Activated CD4-positive, alpha-beta memory T cell treated with anti-CD3 and anti-CD28 coated beads for 36 hours (primary cell): ENCODE measurements around the gene CCL11. TPM values are rescaled to one million over a fixed set of nuclear protein-coding genes. Genes with fewer than 3 reads are reported as not detected.

ENCODE experiments used
- CTCF ChIA-PET: fragments of 350-600 bp; sonication (Branson Sonifier 250); formaldehyde crosslinking; loops from one replicate; lab custom pipeline; 2021; ENCODE audit warnings: antibody characterized with exemption, inconsistent platforms; lab: Charles Lee
- POLR2A ChIA-PET: fragments of 350-600 bp; sonication (Branson Sonifier 250); formaldehyde crosslinking; loops from one replicate; lab custom pipeline; 2021; ENCODE audit warnings: antibody characterized with exemption; lab: Charles Lee
- DNase-seq: peaks from one replicate; pipeline ENCODE4 v3.0.0-alpha.2; 2020
- H3K27ac Mint-ChIP-seq: one replicate; pipeline ENCODE4 v1.8.0; 2021; ENCODE audit warnings: mixed read lengths
- H3K27me3 Mint-ChIP-seq: one replicate; pipeline ENCODE4 v1.8.0; 2021; ENCODE audit warnings: mixed read lengths
- H3K36me3 Mint-ChIP-seq: one replicate; pipeline ENCODE4 v1.8.0; 2021; ENCODE audit warnings: mixed read lengths
- H3K4me1 Mint-ChIP-seq: one replicate; pipeline ENCODE4 v1.8.0; 2021; ENCODE audit warnings: low read depth, mixed read lengths
- H3K4me3 Mint-ChIP-seq: one replicate; pipeline ENCODE4 v1.8.0; 2021; ENCODE audit warnings: mild to moderate bottlenecking, mixed read lengths
- H3K9me3 Mint-ChIP-seq: one replicate; pipeline ENCODE4 v1.8.0; 2021; ENCODE audit warnings: mixed read lengths
- intact Hi-C: fragments of 100-400 bp; cut with micrococcal nuclease; formaldehyde crosslinking; loops from one replicate; pipeline ENCODE4 v1.15.1; 2023
- total RNA-seq, 2 experiments: library from RNA; stranded (reverse); gene quantifications; one replicate each; pipeline ENCODE4 v1.2.3, GENCODE V29; 2021

The CCL11 gene
- total RNA-seq: not detected

GRCh38 chr17:34285286-34285792 lies at the start of gene CCL11:
Gene CCL11, plus strand, starts transcription at chr17:34285742. Its CDS starts 67 bp downstream, at chr17:34285809.
- H3K4me3 Mint-ChIP-seq: no peak within 1 kb of the TSS
- H3K9me3 Mint-ChIP-seq: no peaks in the 10 kb centered on the region
- ChIA-PET POLR2A (no interaction called here), CTCF (no interaction called here)
- peaks cover 28% of the 10 kb centered on the region for H3K27me3 Mint-ChIP-seq
- H3K36me3 Mint-ChIP-seq: no peaks in the 10 kb centered on the region
- intact Hi-C loops: no loop called here
- H3K27ac Mint-ChIP-seq: no peak within 1 kb of the TSS
- no peak for DNase-seq
- H3K4me1 Mint-ChIP-seq: no peaks in the 10 kb centered on the region

GRCh38 chr17:34236281-34236892 lies 49.2 kb upstream of the CCL11 start:
- no peaks in the 10 kb centered on the region for H3K9me3 Mint-ChIP-seq
- no peak overlapping the region for H3K27ac Mint-ChIP-seq
- ChIA-PET POLR2A (no interaction called here), CTCF (interaction anchor here (1.3 kb wide), 1 partner anchor 125 kb away, joined by 4 read pairs; no protein-coding TSS in a partner anchor)
- H3K36me3 Mint-ChIP-seq: no peaks in the 10 kb centered on the region
- H3K4me1 Mint-ChIP-seq: no peaks in the 10 kb centered on the region
- intact Hi-C loops: no loop called here
- H3K27me3 Mint-ChIP-seq: peaks cover 32% of the 10 kb centered on the region
- no peak overlapping the region for H3K4me3 Mint-ChIP-seq
- no peak for DNase-seq

GRCh38 chr17:34237458-34237857 lies 48.1 kb upstream of the CCL11 start:
- Mint-ChIP-seq H3K4me1 (no peaks in the 10 kb centered on the region), H3K9me3 (no peaks in the 10 kb centered on the region), H3K36me3 (no peaks in the 10 kb centered on the region), H3K4me3 (no peak overlapping the region), H3K27me3 (peaks cover 29% of the 10 kb centered on the region), H3K27ac (no peak overlapping the region)
- DNase-seq: no peak
- intact Hi-C loops: no loop called here
- ChIA-PET CTCF (interaction anchor here (2.1 kb wide), 1 partner anchor 123 kb away, joined by 5 read pairs; no protein-coding TSS in a partner anchor), POLR2A (no interaction called here)

- Mint-ChIP-seq H3K36me3 (no peaks in the 10 kb centered on the region), H3K4me3 (no peak overlapping the region), H3K27me3 (peaks cover 20% of the 10 kb centered on the region), H3K9me3 (no peaks in the 10 kb centered on the region), H3K4me1 (no peaks in the 10 kb centered on the region), H3K27ac (no peak overlapping the region)
- intact Hi-C loops: no loop called here
- POLR2A ChIA-PET: no interaction called here
- DNase-seq: no peak
- CTCF ChIA-PET: no interaction called here
These were observed 44.5 kb upstream of the CCL11 start for GRCh38 chr17:34241062-34241461.

GRCh38 chr17:34242587-34243363 lies 42.8 kb upstream of the CCL11 start:
- intact Hi-C loops: no loop called here
- no peak for DNase-seq
- Mint-ChIP-seq H3K4me1 (no peaks in the 10 kb centered on the region), H3K36me3 (no peaks in the 10 kb centered on the region), H3K27ac (no peak overlapping the region), H3K27me3 (peaks cover 16% of the 10 kb centered on the region), H3K9me3 (no peaks in the 10 kb centered on the region), H3K4me3 (no peak overlapping the region)
- ChIA-PET POLR2A (no interaction called here), CTCF (no interaction called here)

- H3K27ac Mint-ChIP-seq: no peak overlapping the region
- no peaks in the 10 kb centered on the region for H3K4me1 Mint-ChIP-seq
- H3K27me3 Mint-ChIP-seq: peaks cover 18% of the 10 kb centered on the region
- H3K36me3 Mint-ChIP-seq: no peaks in the 10 kb centered on the region
- no peak overlapping the region for H3K4me3 Mint-ChIP-seq
- no peak for DNase-seq
- CTCF ChIA-PET: no interaction called here
- no peaks in the 10 kb centered on the region for H3K9me3 Mint-ChIP-seq
- intact Hi-C loops: no loop called here
- POLR2A ChIA-PET: no interaction called here
These were observed 41.9 kb upstream of the CCL11 start for GRCh38 chr17:34243364-34244320.

- intact Hi-C loops: no loop called here
- no peak overlapping the region for H3K27ac Mint-ChIP-seq
- H3K27me3 Mint-ChIP-seq: peaks cover 10% of the 10 kb centered on the region
- CTCF ChIA-PET: no interaction called here
- H3K4me1 Mint-ChIP-seq: no peaks in the 10 kb centered on the region
- H3K9me3 Mint-ChIP-seq: no peaks in the 10 kb centered on the region
- H3K4me3 Mint-ChIP-seq: no peak overlapping the region
- POLR2A ChIA-PET: no interaction called here
- no peak for DNase-seq
- H3K36me3 Mint-ChIP-seq: no peaks in the 10 kb centered on the region
These were observed 40.1 kb upstream of the CCL11 start for GRCh38 chr17:34245351-34245905.

GRCh38 chr17:34246446-34246845 lies 39.1 kb upstream of the CCL11 start:
- peaks cover 15% of the 10 kb centered on the region for H3K27me3 Mint-ChIP-seq
- no peaks in the 10 kb centered on the region for H3K9me3 Mint-ChIP-seq
- ChIA-PET CTCF (no interaction called here), POLR2A (no interaction called here)
- H3K36me3 Mint-ChIP-seq: no peaks in the 10 kb centered on the region
- DNase-seq: no peak
- no peaks in the 10 kb centered on the region for H3K4me1 Mint-ChIP-seq
- H3K27ac Mint-ChIP-seq: no peak overlapping the region
- H3K4me3 Mint-ChIP-seq: no peak overlapping the region
- intact Hi-C loops: no loop called here

GRCh38 chr17:34246881-34247280 lies 38.7 kb upstream of the CCL11 start:
- H3K9me3 Mint-ChIP-seq: no peaks in the 10 kb centered on the region
- no peak overlapping the region for H3K4me3 Mint-ChIP-seq
- POLR2A ChIA-PET: no interaction called here
- H3K27me3 Mint-ChIP-seq: peaks cover 15% of the 10 kb centered on the region
- H3K4me1 Mint-ChIP-seq: no peaks in the 10 kb centered on the region
- H3K27ac Mint-ChIP-seq: no peak overlapping the region
- CTCF ChIA-PET: no interaction called here
- intact Hi-C loops: no loop called here
- no peaks in the 10 kb centered on the region for H3K36me3 Mint-ChIP-seq
- no peak for DNase-seq

GRCh38 chr17:34248511-34249024 lies 37.0 kb upstream of the CCL11 start:
- CTCF ChIA-PET: no interaction called here
- Mint-ChIP-seq H3K4me3 (no peak overlapping the region), H3K36me3 (no peaks in the 10 kb centered on the region), H3K27me3 (peaks cover 22% of the 10 kb centered on the region), H3K4me1 (peaks cover 2% of the 10 kb centered on the region), H3K9me3 (no peaks in the 10 kb centered on the region), H3K27ac (no peak overlapping the region)
- POLR2A ChIA-PET: no interaction called here
- DNase-seq: no peak
- intact Hi-C loops: no loop called here

GRCh38 chr17:34249061-34249460 lies 36.5 kb upstream of the CCL11 start:
- intact Hi-C loops: no loop called here
- H3K4me1 Mint-ChIP-seq: peaks cover 2% of the 10 kb centered on the region
- DNase-seq: no peak
- no peaks in the 10 kb centered on the region for H3K9me3 Mint-ChIP-seq
- H3K27me3 Mint-ChIP-seq: peaks cover 24% of the 10 kb centered on the region
- H3K27ac Mint-ChIP-seq: no peak overlapping the region
- H3K36me3 Mint-ChIP-seq: no peaks in the 10 kb centered on the region
- ChIA-PET CTCF (interaction anchor here (0.7 to 1.1 kb wide), 2 partner anchors 49 to 112 kb away, joined by 3 to 4 read pairs; no protein-coding TSS in a partner anchor), POLR2A (no interaction called here)
- no peak overlapping the region for H3K4me3 Mint-ChIP-seq
